DOHH2 (cell line): ENCODE data around the gene GAB3.

Experiments used
- H3F3A ChIP-seq: fragments of 200-600 bp; sonication (generic), shearing (Covaris generic); 2 replicates; pipeline ENCODE4 v1.6.0; 2016; ENCODE audit warnings: antibody characterized with exemption, mild to moderate bottlenecking; ENCODE audit not compliant: control insufficient read depth, insufficient read depth
- H3K27ac ChIP-seq: fragments of 200-600 bp; sonication (generic); 2 replicates; pipeline ENCODE4 v1.5.1; 2014; ENCODE audit warnings: low read depth, mild to moderate bottlenecking, low read length, moderate library complexity
- H3K27me3 ChIP-seq: fragments of 200-600 bp; sonication (generic); 2 replicates; pipeline ENCODE4 v1.6.1; 2014; ENCODE audit warnings: mild to moderate bottlenecking, low read length, mixed read lengths; ENCODE audit not compliant: control insufficient read depth
- H3K36me3 ChIP-seq: fragments of 200-600 bp; sonication (generic); 2 replicates; pipeline ENCODE4 v1.6.1; 2014; ENCODE audit warnings: mild to moderate bottlenecking, low read length, moderate library complexity, mixed read lengths; ENCODE audit not compliant: control insufficient read depth
- H3K4me1 ChIP-seq: fragments of 200-600 bp; sonication (generic); 2 replicates; pipeline ENCODE4 v1.6.1; 2014; ENCODE audit warnings: mild to moderate bottlenecking, low read length, mixed read lengths; ENCODE audit not compliant: control insufficient read depth
- H3K4me2 ChIP-seq: fragments of 200-600 bp; sonication (generic); 2 replicates; pipeline ENCODE4 v1.6.0; 2014; ENCODE audit warnings: mild to moderate bottlenecking, low read length, moderate library complexity
- H3K4me3 ChIP-seq: fragments of 200-600 bp; sonication (generic); 2 replicates; pipeline ENCODE4 v1.5.1; 2014; ENCODE audit warnings: mild to moderate bottlenecking, low read length, mixed read lengths
- H3K79me2 ChIP-seq: fragments of 200-600 bp; sonication (generic); 2 replicates; pipeline ENCODE4 v1.6.1; 2014; ENCODE audit warnings: mild to moderate bottlenecking, low read length, mixed read lengths; ENCODE audit not compliant: control insufficient read depth
- H3K9me2 ChIP-seq: fragments of 200-600 bp; sonication (generic); replicated peaks from 2 replicates; pipeline ENCODE4 v1.6.1; 2014; ENCODE audit warnings: mild to moderate bottlenecking, low read length, mixed read lengths; ENCODE audit not compliant: control insufficient read depth
- H3K9me3 ChIP-seq: fragments of 200-600 bp; sonication (generic); 2 replicates; pipeline ENCODE4 v1.6.1; 2014; ENCODE audit warnings: antibody characterized with exemption, low read length, mixed read lengths; ENCODE audit not compliant: control insufficient read depth, insufficient read depth
- H4K20me1 ChIP-seq: fragments of 200-600 bp; sonication (generic); 2 replicates; pipeline ENCODE4 v1.6.0; 2014; ENCODE audit warnings: low read depth, mild to moderate bottlenecking, antibody characterized with exemption, low read length, moderate library complexity; ENCODE audit not compliant: control insufficient read depth, insufficient read depth
- EZH2phosphoT487 ChIP-seq: fragments of 200-600 bp; sonication (generic); IDR thresholded peaks from 2 replicates; pipeline ENCODE4 v1.6.1; 2017; ENCODE audit warnings: borderline replicate concordance, mild to moderate bottlenecking, antibody characterized with exemption, low read length, moderate library complexity, mixed read lengths
- TF ChIP-seq, protein P1 (sequence below): fragments of 200-600 bp; sonication (generic); IDR thresholded peaks from one replicate; pipeline ENCODE4 v1.5.1; 2014; ENCODE audit warnings: antibody characterized with exemption, mild to moderate bottlenecking, low read depth, low read length; ENCODE audit not compliant: poor library complexity, severe bottlenecking

GAB3 gene

DNA sequence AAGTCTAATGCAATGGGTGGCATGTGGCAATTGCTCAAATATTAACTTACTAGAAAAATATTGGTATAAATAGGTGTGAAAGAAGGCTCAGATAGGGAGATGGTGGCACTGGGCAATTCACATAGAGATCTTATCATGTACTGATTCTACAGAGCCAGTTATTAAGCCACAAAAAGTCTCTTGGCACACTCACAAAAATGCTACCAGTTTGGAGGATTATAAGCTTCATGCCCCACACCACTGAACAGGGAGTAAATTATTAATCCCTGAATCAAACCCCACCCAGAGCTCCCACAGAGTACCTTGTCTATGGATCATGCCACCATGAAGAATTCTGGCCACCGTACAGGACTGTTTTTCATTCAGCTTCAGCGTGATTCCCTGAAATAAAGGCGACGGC is 40.6 kb upstream of the GAB3 start:
- TF ChIP-seq EZH2phosphoT487: no peak
- TF ChIP-seq, protein P1, sequence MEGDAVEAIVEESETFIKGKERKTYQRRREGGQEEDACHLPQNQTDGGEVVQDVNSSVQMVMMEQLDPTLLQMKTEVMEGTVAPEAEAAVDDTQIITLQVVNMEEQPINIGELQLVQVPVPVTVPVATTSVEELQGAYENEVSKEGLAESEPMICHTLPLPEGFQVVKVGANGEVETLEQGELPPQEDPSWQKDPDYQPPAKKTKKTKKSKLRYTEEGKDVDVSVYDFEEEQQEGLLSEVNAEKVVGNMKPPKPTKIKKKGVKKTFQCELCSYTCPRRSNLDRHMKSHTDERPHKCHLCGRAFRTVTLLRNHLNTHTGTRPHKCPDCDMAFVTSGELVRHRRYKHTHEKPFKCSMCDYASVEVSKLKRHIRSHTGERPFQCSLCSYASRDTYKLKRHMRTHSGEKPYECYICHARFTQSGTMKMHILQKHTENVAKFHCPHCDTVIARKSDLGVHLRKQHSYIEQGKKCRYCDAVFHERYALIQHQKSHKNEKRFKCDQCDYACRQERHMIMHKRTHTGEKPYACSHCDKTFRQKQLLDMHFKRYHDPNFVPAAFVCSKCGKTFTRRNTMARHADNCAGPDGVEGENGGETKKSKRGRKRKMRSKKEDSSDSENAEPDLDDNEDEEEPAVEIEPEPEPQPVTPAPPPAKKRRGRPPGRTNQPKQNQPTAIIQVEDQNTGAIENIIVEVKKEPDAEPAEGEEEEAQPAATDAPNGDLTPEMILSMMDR: no peak
- no peak overlapping the region for H3K4me3 ChIP-seq
- no peaks in the 10 kb centered on the region for H4K20me1 ChIP-seq
- H3K79me2 ChIP-seq: no peaks in the 10 kb centered on the region
- H3F3A ChIP-seq: no peaks in the 10 kb centered on the region
- H3K27ac ChIP-seq: no peak overlapping the region
- no peaks in the 10 kb centered on the region for H3K9me2 ChIP-seq
- no peaks in the 10 kb centered on the region for H3K27me3 ChIP-seq
- no peaks in the 10 kb centered on the region for H3K9me3 ChIP-seq
- no peak overlapping the region for H3K4me2 ChIP-seq
- H3K4me1 ChIP-seq: no peaks in the 10 kb centered on the region
- H3K36me3 ChIP-seq: no peaks in the 10 kb centered on the region

DNA sequence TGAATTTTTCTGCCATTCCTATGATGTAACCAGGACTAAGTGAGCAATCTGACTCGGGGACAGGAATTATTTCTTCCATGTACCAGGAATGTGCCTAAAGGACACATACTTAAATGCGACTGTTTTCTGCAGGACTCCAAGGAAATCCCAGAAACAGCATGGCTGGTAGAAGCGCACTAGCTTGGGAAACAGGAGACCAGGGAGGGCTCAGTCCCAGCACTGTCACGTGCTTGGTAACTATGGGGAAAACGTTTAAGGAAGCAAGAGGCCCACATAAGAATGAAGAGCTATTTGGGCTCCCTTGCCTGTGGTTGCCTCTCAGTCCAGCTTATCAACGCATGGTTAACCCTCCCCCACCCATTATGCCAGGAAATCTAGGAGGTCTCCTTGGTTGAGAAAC is 34.8 kb upstream of the GAB3 start:
- Histone ChIP-seq H3K4me1 (no peaks in the 10 kb centered on the region), H3K9me3 (no peaks in the 10 kb centered on the region), H3K36me3 (no peaks in the 10 kb centered on the region), H4K20me1 (no peaks in the 10 kb centered on the region), H3K9me2 (no peaks in the 10 kb centered on the region), H3K27ac (no peak overlapping the region), H3K27me3 (no peaks in the 10 kb centered on the region), H3K4me2 (no peak overlapping the region), H3K79me2 (no peaks in the 10 kb centered on the region), H3F3A (no peaks in the 10 kb centered on the region), H3K4me3 (no peak overlapping the region)
- no peak for TF ChIP-seq EZH2phosphoT487
- TF ChIP-seq, protein P1: no peak

DNA sequence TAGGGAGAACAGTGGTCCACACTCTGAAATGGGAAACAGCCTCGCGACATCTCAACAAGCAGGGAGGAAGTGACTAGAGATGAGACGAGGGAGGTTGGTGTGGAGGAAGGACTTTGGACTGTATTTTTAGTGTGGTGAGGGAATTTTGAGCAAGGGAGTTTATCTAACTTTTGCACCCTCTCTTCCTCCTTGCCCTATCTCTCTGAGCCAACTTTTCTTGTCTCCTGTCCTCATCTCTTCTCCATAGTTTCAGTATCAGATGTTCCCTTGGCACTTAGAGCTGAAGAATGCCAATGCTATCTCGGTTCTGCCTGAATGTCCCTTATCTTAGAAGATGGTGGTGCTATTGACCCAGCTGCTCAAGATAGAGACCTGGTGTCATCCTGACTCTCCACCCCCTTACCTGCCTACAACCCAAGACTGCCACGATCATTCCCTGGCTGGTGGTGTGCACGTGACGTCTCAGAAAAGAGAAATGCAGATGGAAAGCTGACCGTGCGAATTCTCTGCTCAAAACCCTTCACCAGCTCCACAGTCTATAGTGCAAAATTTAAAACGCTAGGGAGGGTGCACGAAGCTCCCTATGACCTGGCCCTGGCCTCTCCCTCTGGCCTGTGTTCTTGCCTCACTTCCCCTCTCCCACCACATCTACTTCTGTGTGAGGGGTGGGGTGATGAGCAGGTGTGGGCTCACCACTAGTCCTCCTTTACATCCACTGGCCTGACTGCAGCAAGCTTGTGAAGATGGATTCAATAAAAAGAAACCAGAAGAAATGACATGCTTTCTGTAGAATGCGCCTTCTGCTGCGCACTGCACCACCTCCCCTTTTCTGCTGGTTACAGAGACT is 33.5 kb upstream of the GAB3 start:
- no peak overlapping the region for H3K4me2 ChIP-seq
- H3K4me1 ChIP-seq: no peaks in the 10 kb centered on the region
- no peaks in the 10 kb centered on the region for H3K27me3 ChIP-seq
- no peak overlapping the region for H3K27ac ChIP-seq
- no peak overlapping the region for H3K4me3 ChIP-seq
- TF ChIP-seq EZH2phosphoT487: no peak
- TF ChIP-seq, protein P1: no peak
- peaks cover 4% of the 10 kb centered on the region; the same call in 1 of the 2 replicates for H3F3A ChIP-seq
- H3K9me2 ChIP-seq: no peaks in the 10 kb centered on the region
- H4K20me1 ChIP-seq: no peaks in the 10 kb centered on the region
- no peaks in the 10 kb centered on the region for H3K79me2 ChIP-seq
- H3K36me3 ChIP-seq: no peaks in the 10 kb centered on the region
- H3K9me3 ChIP-seq: no peaks in the 10 kb centered on the region
